ENCODE results near the gene C12orf42. TPM values are rescaled to one million over a fixed set of nuclear protein-coding genes. Genes with fewer than 3 reads are reported as not detected.

C12orf42 gene
- total RNA-seq, result 0.13 TPM in 1 of 2 replicates, not detected in the other

GRCh38 chr12:103495469-103496456 is at the start of gene C12orf42:
TSS of gene C12orf42 (minus strand) at chr12:103495968. CDS start at chr12:103478426, 17,542 bp downstream.
- peak; percentile 7 to 30 for DNase-seq (ENCODE audit: low read depth in 2 of 2)

GRCh38 chr12:103542078-103542477 is 46.3 kb upstream of the C12orf42 start:
- DNase-seq (ENCODE audit: low read depth in 2 of 2), result no peak

GRCh38 chr12:103540319-103540718 is 44.6 kb upstream of the C12orf42 start:
- no peak for DNase-seq (ENCODE audit: low read depth in 2 of 2)

- no peak for DNase-seq (ENCODE audit: low read depth in 2 of 2)
These were observed 42.6 kb upstream of the C12orf42 start for GRCh38 chr12:103538397-103538796.

- no peak for DNase-seq (ENCODE audit: low read depth in 2 of 2)
These were observed 34.7 kb upstream of the C12orf42 start for GRCh38 chr12:103530307-103531066.

GRCh38 chr12:103529306-103529705 is 33.5 kb upstream of the C12orf42 start:
- DNase-seq (ENCODE audit: low read depth in 2 of 2), result no peak

- DNase-seq (ENCODE audit: low read depth in 2 of 2), result no peak
These were observed 28.6 kb upstream of the C12orf42 start for GRCh38 chr12:103524238-103524875.

GRCh38 chr12:103523771-103524170 is 28.0 kb upstream of the C12orf42 start:
- DNase-seq (ENCODE audit: low read depth in 2 of 2), result no peak

GRCh38 chr12:103520686-103521215 is 25.0 kb upstream of the C12orf42 start:
- DNase-seq (ENCODE audit: low read depth in 2 of 2), result no peak

GRCh38 chr12:103519632-103520031 is 23.9 kb upstream of the C12orf42 start:
- DNase-seq (ENCODE audit: low read depth in 2 of 2), result no peak

GRCh38 chr12:103518899-103519298 is 23.1 kb upstream of the C12orf42 start:
- no peak for DNase-seq (ENCODE audit: low read depth in 2 of 2)

- DNase-seq (ENCODE audit: low read depth in 2 of 2), result no peak
These were observed 21.4 kb upstream of the C12orf42 start for GRCh38 chr12:103517161-103517560.

- no peak for DNase-seq (ENCODE audit: low read depth in 2 of 2)
These were observed 19.6 kb upstream of the C12orf42 start for GRCh38 chr12:103515341-103515740.

GRCh38 chr12:103513875-103514274 is 18.1 kb upstream of the C12orf42 start:
- no peak for DNase-seq (ENCODE audit: low read depth in 2 of 2)

- DNase-seq (ENCODE audit: low read depth in 2 of 2), result no peak
These were observed 9.8 kb upstream of the C12orf42 start for GRCh38 chr12:103505371-103506236.

GRCh38 chr12:103504606-103505005 is 8.8 kb upstream of the C12orf42 start:
- DNase-seq (ENCODE audit: low read depth in 2 of 2), result no peak

- DNase-seq (ENCODE audit: low read depth in 2 of 2), result no peak
These were observed 8.0 kb upstream of the C12orf42 start for GRCh38 chr12:103503546-103504480.

- no peak for DNase-seq (ENCODE audit: low read depth in 2 of 2)
These were observed 5.7 kb upstream of the C12orf42 start for GRCh38 chr12:103501447-103501846.

- no peak for DNase-seq (ENCODE audit: low read depth in 2 of 2)
These were observed 3.8 kb upstream of the C12orf42 start for GRCh38 chr12:103499571-103499970.

Data from dermis microvascular lymphatic vessel endothelial cell (primary cell).